GM12878 (cell line): ENCODE results near the gene PLEKHS1. TPM values are rescaled to one million over a fixed set of nuclear protein-coding genes. Genes with fewer than 3 reads are reported as not detected.

Source experiments
- microRNA-seq: library from miRNA; unstranded; fragments of <30 nt; microRNA quantifications from one replicate; pipeline ENCODE4, GENCODE V29; 2018
- polyA plus RNA-seq, 11 experiments: library from polyadenylated mRNA; depleted of rRNA in 4 of 11; unstranded in 6 of 11; stranded (reverse) in 5 of 11; fragments of >200 nt; fragmentation: Nextera tagmentation in 4 of 11; fragmentation: Illumina TruSeq in 1 of 11; extraction: Ambion mirVana in 4 of 11; extraction: Trizol in 1 of 11; gene quantifications; 1 replicate in 1 of 11; 2 replicates in 10 of 11; pipeline versions ENCODE4 v1.2.1 to v1.2.3, GENCODE V29; 2011 to 2016; ENCODE audit warnings: inconsistent platforms in 2 of 11, missing spikeins in 2 of 11, low read depth in 1 of 11
- small RNA-seq: library from RNA; depleted of rRNA; stranded (forward); fragments of <200 nt; gene quantifications from one replicate; pipeline ENCODE3, GENCODE V24; 2014
- total RNA-seq, 4 experiments: library from RNA; depleted of rRNA in 3 of 4; stranded (reverse); fragments of >200 nt in 3 of 4; fragmentation: Illumina TruSeq in 1 of 4; extraction: Trizol in 1 of 4; gene quantifications; 2 replicates each; pipeline versions ENCODE4 v1.2.1 to v1.2.3, GENCODE V29; 2013 to 2021

The PLEKHS1 gene
- total and polyA plus RNA-seq, 10 of the 15 experiments (the other 5 are each of a cell fraction or from before 2014, with no cell fraction given) = 0.04 to 0.17 TPM; not detected in 8

Small RNA genes lying within 50 kb of the gene (microRNA-seq; reads per million reads assigned to microRNA genes)
- gene MIR4483 = not detected

Small RNA genes lying within 50 kb of the gene (small RNA-seq; reads per million reads assigned to genes)
- gene RF00560 = not detected

Other genes starting within 250 kb of the PLEKHS1 start
- not detected in 2 replicates for gene HABP2, start 198.6 kb upstream of the PLEKHS1 start, total RNA-seq (2014; rRNA removed)
- gene HABP2, start 198.6 kb upstream of the PLEKHS1 start, total RNA-seq (2014; rRNA removed; fragmentation: Illumina TruSeq; extraction: Trizol) = not detected in 2 replicates
- gene HABP2, start 198.6 kb upstream of the PLEKHS1 start, total RNA-seq (2021) = 0.13 and 0.16 TPM in 2 replicates
- gene HABP2, start 198.6 kb upstream of the PLEKHS1 start, polyA plus RNA-seq (2011; rRNA removed) = not detected in 2 replicates
- not detected in 2 replicates for gene HABP2, start 198.6 kb upstream of the PLEKHS1 start, polyA plus RNA-seq (2014; fragmentation: Illumina TruSeq; extraction: Trizol)
- gene HABP2, start 198.6 kb upstream of the PLEKHS1 start, polyA plus RNA-seq (2014; fragmentation: Nextera tagmentation; extraction: Ambion mirVana) = not detected
- gene HABP2, start 198.6 kb upstream of the PLEKHS1 start, polyA plus RNA-seq (2014; rRNA removed) = not detected in 2 replicates
- gene HABP2, start 198.6 kb upstream of the PLEKHS1 start, polyA plus RNA-seq (2016; fragmentation: Nextera tagmentation; extraction: Ambion mirVana) = not detected
- not detected in 2 replicates for gene NRAP, start 87.6 kb upstream of the PLEKHS1 start, total RNA-seq (2014; rRNA removed)
- gene NRAP, start 87.6 kb upstream of the PLEKHS1 start, total RNA-seq (2014; rRNA removed; fragmentation: Illumina TruSeq; extraction: Trizol) = not detected in 2 replicates
- not detected in 2 replicates for gene NRAP, start 87.6 kb upstream of the PLEKHS1 start, total RNA-seq (2021)
- not detected in 2 replicates for gene NRAP, start 87.6 kb upstream of the PLEKHS1 start, polyA plus RNA-seq (2011; rRNA removed)
- gene NRAP, start 87.6 kb upstream of the PLEKHS1 start, polyA plus RNA-seq (2014; fragmentation: Illumina TruSeq; extraction: Trizol) = not detected in 2 replicates
- gene NRAP, start 87.6 kb upstream of the PLEKHS1 start, polyA plus RNA-seq (2014; fragmentation: Nextera tagmentation; extraction: Ambion mirVana) = not detected
- not detected in 2 replicates for gene NRAP, start 87.6 kb upstream of the PLEKHS1 start, polyA plus RNA-seq (2014; rRNA removed)
- gene NRAP, start 87.6 kb upstream of the PLEKHS1 start, polyA plus RNA-seq (2016; fragmentation: Nextera tagmentation; extraction: Ambion mirVana) = not detected
- 29.8 and 30.6 TPM in 2 replicates for gene CASP7, start 71.8 kb upstream of the PLEKHS1 start, total RNA-seq (2014; rRNA removed)
- 33.0 and 34.5 TPM in 2 replicates for gene CASP7, start 71.8 kb upstream of the PLEKHS1 start, total RNA-seq (2014; rRNA removed; fragmentation: Illumina TruSeq; extraction: Trizol)
- gene CASP7, start 71.8 kb upstream of the PLEKHS1 start, total RNA-seq (2021) = 25.5 and 25.6 TPM in 2 replicates
- 34.4 and 35.9 TPM in 2 replicates for gene CASP7, start 71.8 kb upstream of the PLEKHS1 start, polyA plus RNA-seq (2011; rRNA removed)
- 34.0 and 41.3 TPM in 2 replicates for gene CASP7, start 71.8 kb upstream of the PLEKHS1 start, polyA plus RNA-seq (2014; fragmentation: Illumina TruSeq; extraction: Trizol)
- 10 to 100 TPM; 27.0 to 29.9 TPM for gene CASP7, start 71.8 kb upstream of the PLEKHS1 start, polyA plus RNA-seq (2014; fragmentation: Nextera tagmentation; extraction: Ambion mirVana)
- gene CASP7, start 71.8 kb upstream of the PLEKHS1 start, polyA plus RNA-seq (2014; rRNA removed) = 26.3 and 27.5 TPM in 2 replicates
- 10 to 100 TPM; 23.7 to 25.4 TPM for gene CASP7, start 71.8 kb upstream of the PLEKHS1 start, polyA plus RNA-seq (2016; fragmentation: Nextera tagmentation; extraction: Ambion mirVana)
- gene DCLRE1A, start 102.4 kb downstream of the PLEKHS1 start, total RNA-seq (2014; rRNA removed) = 13.9 and 16.9 TPM in 2 replicates
- gene DCLRE1A, start 102.4 kb downstream of the PLEKHS1 start, total RNA-seq (2014; rRNA removed; fragmentation: Illumina TruSeq; extraction: Trizol) = 18.7 and 18.9 TPM in 2 replicates
- gene DCLRE1A, start 102.4 kb downstream of the PLEKHS1 start, total RNA-seq (2021) = 11.4 and 12.9 TPM in 2 replicates
- gene DCLRE1A, start 102.4 kb downstream of the PLEKHS1 start, polyA plus RNA-seq (2011; rRNA removed) = 29.8 and 43.7 TPM in 2 replicates
- 16.5 and 20.1 TPM in 2 replicates for gene DCLRE1A, start 102.4 kb downstream of the PLEKHS1 start, polyA plus RNA-seq (2014; fragmentation: Illumina TruSeq; extraction: Trizol)
- 1 to 10 TPM; 4.8 to 5.2 TPM for gene DCLRE1A, start 102.4 kb downstream of the PLEKHS1 start, polyA plus RNA-seq (2014; fragmentation: Nextera tagmentation; extraction: Ambion mirVana)
- 9.0 and 10.0 TPM in 2 replicates for gene DCLRE1A, start 102.4 kb downstream of the PLEKHS1 start, polyA plus RNA-seq (2014; rRNA removed)
- 10 to 100 TPM; 14.2 to 16.4 TPM for gene DCLRE1A, start 102.4 kb downstream of the PLEKHS1 start, polyA plus RNA-seq (2016; fragmentation: Nextera tagmentation; extraction: Ambion mirVana)
- 16.4 and 17.4 TPM in 2 replicates for gene NHLRC2, start 103.0 kb downstream of the PLEKHS1 start, total RNA-seq (2014; rRNA removed)
- gene NHLRC2, start 103.0 kb downstream of the PLEKHS1 start, total RNA-seq (2014; rRNA removed; fragmentation: Illumina TruSeq; extraction: Trizol) = 15.4 and 17.0 TPM in 2 replicates
- 30.5 and 31.3 TPM in 2 replicates for gene NHLRC2, start 103.0 kb downstream of the PLEKHS1 start, total RNA-seq (2021)
- gene NHLRC2, start 103.0 kb downstream of the PLEKHS1 start, polyA plus RNA-seq (2011; rRNA removed) = 21.1 and 32.2 TPM in 2 replicates
- 12.9 and 13.9 TPM in 2 replicates for gene NHLRC2, start 103.0 kb downstream of the PLEKHS1 start, polyA plus RNA-seq (2014; fragmentation: Illumina TruSeq; extraction: Trizol)
- gene NHLRC2, start 103.0 kb downstream of the PLEKHS1 start, polyA plus RNA-seq (2014; fragmentation: Nextera tagmentation; extraction: Ambion mirVana) = 1 to 10 TPM; 1.9 to 3.9 TPM
- 9.0 and 9.8 TPM in 2 replicates for gene NHLRC2, start 103.0 kb downstream of the PLEKHS1 start, polyA plus RNA-seq (2014; rRNA removed)
- 10 to 100 TPM; 20.2 to 21.2 TPM for gene NHLRC2, start 103.0 kb downstream of the PLEKHS1 start, polyA plus RNA-seq (2016; fragmentation: Nextera tagmentation; extraction: Ambion mirVana)